IPS-18c (cell line): Measurements from ENCODE around the gene JADE3.
"Not testable (repeated sequence)": the region's sequence is repeated elsewhere in the genome, so short reads cannot be mapped to it uniquely, and the experiment has no call there.

Experiments
- H3K4me3 ChIP-seq: 2 replicates; pipeline ENCODE4 v1.7.0; 2013; ENCODE audit warnings: low read depth, mild to moderate bottlenecking, low read length, moderate library complexity; ENCODE audit not compliant: insufficient read depth
- H3K9me3 ChIP-seq: one replicate; pipeline ENCODE4 v1.6.1; 2013; ENCODE audit warnings: mild to moderate bottlenecking, low read length, moderate library complexity; ENCODE audit not compliant: control insufficient read depth, insufficient read depth

JADE3 gene

GRCh38 chrX:46967547-46967946 is 55.3 kb downstream of the JADE3 start:
- Histone ChIP-seq H3K9me3 (no peaks in the 10 kb centered on the region), H3K4me3 (no peak overlapping the region)

DNA sequence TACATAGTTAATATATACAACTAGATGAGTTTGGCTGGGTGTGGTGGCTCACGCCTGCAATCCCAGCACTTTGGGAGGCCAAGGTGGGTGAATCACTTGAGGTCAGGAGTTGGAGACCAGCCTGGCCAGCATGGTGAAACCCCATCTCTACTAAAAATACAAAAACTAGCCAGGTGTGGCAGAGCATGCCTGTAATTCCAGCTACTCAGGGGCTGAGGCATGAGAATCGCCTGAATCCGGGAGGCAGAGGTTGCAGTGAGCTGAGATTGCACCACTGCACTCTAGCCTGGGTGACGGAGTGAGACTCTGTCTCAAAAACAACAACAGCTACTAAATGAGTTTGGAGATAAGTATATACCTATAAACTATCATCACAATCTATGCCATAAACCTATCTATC is 64.8 kb downstream of the JADE3 start:
- not testable (repeated sequence) for H3K9me3 ChIP-seq, H3K4me3 ChIP-seq

DNA sequence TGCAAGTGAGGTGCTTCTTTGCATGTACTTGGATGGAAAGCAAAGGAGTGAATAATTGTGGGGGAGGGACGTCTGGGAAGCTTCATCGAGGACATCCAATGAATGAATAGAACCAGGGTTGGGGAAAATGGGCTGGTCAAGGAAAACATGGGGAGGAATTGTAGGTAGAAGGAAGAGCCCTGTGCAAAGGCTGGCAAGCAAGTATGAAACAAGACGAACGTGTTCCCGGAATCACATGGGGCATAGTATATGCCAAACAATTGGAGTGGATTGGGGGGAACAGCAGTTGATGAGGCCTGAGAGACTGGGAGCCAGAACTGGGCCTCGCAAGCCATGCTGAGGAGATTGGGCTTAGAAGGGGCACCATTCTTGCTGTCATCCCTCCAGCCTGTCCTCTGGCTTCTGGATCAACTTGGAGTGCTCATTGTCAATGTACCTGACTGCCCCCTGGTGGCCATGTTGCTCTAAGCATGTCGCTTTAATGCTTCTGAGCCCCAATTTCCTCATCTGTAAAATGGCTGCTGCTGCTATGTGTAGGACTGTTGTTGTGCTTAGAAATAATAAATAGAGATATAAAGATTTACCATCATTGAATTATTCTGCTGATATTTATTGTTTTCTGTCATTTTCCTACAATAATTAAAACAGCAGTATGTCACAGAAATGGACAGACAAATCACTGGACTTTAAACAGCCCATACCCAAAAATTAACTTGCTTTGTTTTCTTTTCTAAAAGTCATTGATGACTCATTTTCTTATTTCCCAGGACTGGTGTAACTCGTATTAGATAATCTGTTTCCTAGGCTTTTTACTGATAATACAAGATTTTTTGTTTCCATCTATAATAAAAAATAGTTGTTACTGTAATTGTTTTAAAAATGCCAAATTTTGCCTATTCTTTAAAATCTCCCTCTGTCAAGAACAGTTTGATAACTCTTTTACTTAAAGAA is 66.4 kb downstream of the JADE3 start:
- no peaks in the 10 kb centered on the region for H3K9me3 ChIP-seq
- no peak overlapping the region for H3K4me3 ChIP-seq

DNA sequence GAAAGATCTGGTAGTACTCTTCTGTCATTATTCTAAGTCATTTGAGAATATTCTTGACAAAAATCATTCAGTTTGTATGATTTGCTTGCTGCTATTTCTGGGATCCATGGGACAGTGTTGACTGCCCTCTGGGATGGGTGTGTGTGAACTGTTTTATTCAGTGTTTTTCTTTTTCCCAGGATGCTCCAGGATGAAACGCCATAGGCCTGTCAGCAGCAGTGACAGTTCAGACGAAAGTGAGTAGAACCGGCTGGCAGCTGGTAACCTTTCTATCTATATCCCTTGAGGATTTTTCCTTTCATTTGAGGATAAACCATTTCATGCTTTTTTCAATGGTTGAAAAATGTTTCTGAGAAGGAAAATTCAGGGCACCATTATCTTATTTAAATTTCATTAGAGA is 72.5 kb downstream of the JADE3 start:
- Histone ChIP-seq H3K4me3 (no peak overlapping the region), H3K9me3 (peaks cover 7% of the 10 kb centered on the region)

GRCh38 chrX:46989548-46989947 is 77.3 kb downstream of the JADE3 start:
- H3K4me3 ChIP-seq, result no peak overlapping the region

GRCh38 chrX:46991664-46992063 is 79.4 kb downstream of the JADE3 start:
- Histone ChIP-seq H3K9me3 (peaks cover 4% of the 10 kb centered on the region), H3K4me3 (no peak overlapping the region)

More at GRCh38 chrX:46989548-46989947, 77.3 kb downstream of the JADE3 start:
- peaks cover 4% of the 10 kb centered on the region for H3K9me3 ChIP-seq

DNA sequence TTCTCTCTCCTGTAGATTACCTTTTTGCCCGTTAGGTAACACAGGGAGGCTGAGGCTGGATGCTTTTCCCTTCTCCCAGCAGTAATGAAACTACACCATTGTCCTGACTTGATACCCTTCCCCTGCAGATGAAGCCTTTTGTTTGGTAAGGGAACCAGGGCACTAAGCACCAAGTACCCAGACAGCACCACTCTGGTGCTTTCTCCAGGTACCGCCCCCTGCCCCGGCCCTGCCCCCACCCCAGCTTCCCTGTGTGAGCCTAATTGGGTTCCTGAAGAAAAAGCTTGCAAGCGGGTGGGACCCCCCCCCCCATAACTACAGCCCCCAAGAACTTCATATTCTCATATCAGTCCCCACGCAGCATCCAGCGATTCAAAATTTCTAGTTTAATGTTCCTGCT is 79.8 kb downstream of the JADE3 start:
- no peak overlapping the region for H3K4me3 ChIP-seq
- peaks cover 4% of the 10 kb centered on the region for H3K9me3 ChIP-seq

GRCh38 chrX:46994096-46994495 is 81.9 kb downstream of the JADE3 start:
- Histone ChIP-seq H3K4me3 (no peak overlapping the region), H3K9me3 (peaks cover 4% of the 10 kb centered on the region)

- Histone ChIP-seq H3K9me3 (peaks cover 3% of the 10 kb centered on the region), H3K4me3 (no peak overlapping the region)
Observed at GRCh38 chrX:47012131-47012530, 99.9 kb downstream of the JADE3 start.

DNA sequence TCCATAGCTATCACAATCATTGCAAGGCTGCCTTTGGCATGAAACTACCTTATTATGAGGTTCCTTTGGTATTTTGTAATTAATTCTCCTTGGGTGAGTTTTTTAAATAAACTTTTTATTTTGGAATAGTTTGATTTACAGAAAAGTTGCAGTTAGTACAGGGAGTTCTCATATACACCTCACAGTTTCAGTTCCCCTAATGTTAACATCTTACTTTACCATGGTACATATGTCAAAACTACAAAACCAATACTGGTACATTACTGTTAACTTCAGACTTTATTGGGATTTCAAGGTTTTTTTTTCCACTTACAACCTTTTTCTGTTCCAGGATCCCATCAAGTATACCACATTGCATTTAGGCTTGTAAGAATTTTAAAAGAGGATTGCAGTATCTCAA is 114.0 kb downstream of the JADE3 start:
- H3K9me3 ChIP-seq, result no peaks in the 10 kb centered on the region
- H3K4me3 ChIP-seq, result no peak overlapping the region

- Histone ChIP-seq H3K4me3 (no peak overlapping the region), H3K9me3 (no peaks in the 10 kb centered on the region)
Observed at GRCh38 chrX:47030339-47030738, 118.1 kb downstream of the JADE3 start.

DNA sequence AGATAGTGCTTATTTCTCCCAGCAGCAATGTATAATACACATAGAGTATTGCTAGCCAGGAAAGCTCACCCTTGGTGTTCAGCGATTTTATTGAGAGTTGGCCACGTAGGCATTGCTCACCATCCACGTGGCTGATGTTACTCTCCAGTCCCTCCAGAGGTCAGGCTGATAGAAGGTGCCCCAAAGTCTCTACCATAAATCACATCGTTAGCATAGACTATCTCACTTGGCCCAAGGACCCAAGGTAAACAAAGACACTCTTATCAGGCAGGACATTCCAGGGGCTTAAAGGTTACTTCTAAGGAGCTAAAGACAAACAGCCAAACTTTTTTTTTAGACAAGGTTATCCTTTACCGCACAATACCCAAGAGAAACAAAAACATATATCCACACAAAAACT is 135.8 kb downstream of the JADE3 start:
- H3K4me3 ChIP-seq, result no peak overlapping the region
- peaks cover 3% of the 10 kb centered on the region for H3K9me3 ChIP-seq

GRCh38 chrX:47059142-47059874 is 147.1 kb downstream of the JADE3 start:
- Histone ChIP-seq H3K4me3 (no peak overlapping the region), H3K9me3 (peaks cover 2% of the 10 kb centered on the region)

DNA sequence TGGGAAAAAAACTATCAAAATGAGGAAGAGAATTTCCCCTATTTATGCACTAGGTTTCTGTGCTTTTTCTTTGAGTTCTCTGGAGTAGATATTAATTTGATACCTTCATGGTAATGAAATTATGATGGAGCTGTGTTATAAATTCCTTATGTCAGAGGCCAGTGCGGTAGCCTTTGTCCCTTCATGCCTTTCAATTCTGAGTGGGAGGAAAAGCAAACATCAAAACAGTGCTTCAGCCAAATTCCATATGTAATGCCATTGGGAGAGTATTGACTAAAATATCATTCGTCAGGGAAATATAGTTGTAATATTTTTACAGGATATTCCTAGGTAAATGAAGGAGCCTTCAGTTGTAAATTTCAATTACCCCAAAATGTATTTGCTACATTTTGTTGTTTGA is 148.5 kb downstream of the JADE3 start:
- H3K4me3 ChIP-seq, result no peak overlapping the region
- H3K9me3 ChIP-seq, result peaks cover 2% of the 10 kb centered on the region

DNA sequence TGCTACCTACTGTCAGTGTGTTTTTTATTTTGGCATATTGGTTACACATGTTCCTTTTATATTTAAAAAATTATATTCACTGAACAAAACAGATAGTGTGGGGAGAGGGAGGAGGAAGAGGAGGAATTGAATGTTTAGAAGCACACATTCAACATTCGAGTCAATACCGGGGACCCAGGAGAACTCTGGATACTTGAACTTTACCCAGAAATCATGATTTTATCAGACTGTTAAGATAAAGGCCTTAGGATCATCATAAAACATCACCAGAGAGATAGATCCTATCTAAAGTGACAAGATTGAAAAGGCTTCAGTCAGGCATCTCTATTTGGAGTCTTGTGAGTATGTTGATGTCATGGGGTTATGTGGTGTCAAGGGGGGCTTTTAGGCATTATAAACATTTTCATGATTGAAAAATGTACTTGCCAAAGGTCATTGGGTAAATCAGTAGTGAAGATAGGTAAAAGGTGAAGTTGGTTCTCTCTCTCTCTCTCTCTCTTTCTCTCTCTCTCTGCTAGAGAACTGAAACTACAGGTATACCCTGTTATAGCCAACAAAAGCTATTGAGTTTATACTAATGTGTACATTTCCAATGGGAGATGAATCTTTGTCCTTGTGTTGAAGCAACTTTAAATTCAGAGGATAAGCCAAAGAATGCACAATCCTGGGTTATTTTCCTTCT is 149.2 kb downstream of the JADE3 start:
- Histone ChIP-seq H3K9me3 (peaks cover 2% of the 10 kb centered on the region), H3K4me3 (no peak overlapping the region)

DNA sequence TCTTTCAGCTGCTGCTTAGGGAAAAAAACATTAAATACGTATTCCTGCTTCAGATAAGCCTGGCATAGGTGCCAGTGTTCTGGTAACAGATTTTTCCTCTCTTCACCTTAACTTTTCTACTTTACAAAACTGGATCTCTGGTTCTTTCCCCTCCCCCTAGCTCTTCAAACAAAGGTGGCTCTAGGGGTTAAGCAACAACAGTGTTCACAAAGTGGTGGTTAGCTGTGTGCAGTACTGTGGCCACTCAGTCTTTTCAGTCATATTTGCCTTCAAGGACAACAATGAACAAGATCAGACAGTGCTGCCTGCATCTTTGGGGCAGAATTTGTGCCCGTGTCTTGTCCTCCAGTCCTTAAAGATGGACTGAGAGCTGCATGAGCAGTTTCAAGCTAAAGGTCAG is 151.0 kb downstream of the JADE3 start:
- no peak overlapping the region for H3K4me3 ChIP-seq
- H3K9me3 ChIP-seq, result no peaks in the 10 kb centered on the region

- Histone ChIP-seq H3K4me3 (no peak overlapping the region), H3K9me3 (no peaks in the 10 kb centered on the region)
Observed at GRCh38 chrX:47068214-47068613, 156.0 kb downstream of the JADE3 start.

GRCh38 chrX:47068720-47069119 is 156.5 kb downstream of the JADE3 start:
- no peaks in the 10 kb centered on the region for H3K9me3 ChIP-seq
- no peak overlapping the region for H3K4me3 ChIP-seq
